ENCODE data around the gene IGSF23. TPM values are rescaled to one million over a fixed set of nuclear protein-coding genes. Genes with fewer than 3 reads are reported as not detected.

IGSF23 gene
- total and polyA plus RNA-seq, 2 of the 4 experiments (the other 2 are of a cell fraction): 0.27 TPM; not detected in 1

DNA sequence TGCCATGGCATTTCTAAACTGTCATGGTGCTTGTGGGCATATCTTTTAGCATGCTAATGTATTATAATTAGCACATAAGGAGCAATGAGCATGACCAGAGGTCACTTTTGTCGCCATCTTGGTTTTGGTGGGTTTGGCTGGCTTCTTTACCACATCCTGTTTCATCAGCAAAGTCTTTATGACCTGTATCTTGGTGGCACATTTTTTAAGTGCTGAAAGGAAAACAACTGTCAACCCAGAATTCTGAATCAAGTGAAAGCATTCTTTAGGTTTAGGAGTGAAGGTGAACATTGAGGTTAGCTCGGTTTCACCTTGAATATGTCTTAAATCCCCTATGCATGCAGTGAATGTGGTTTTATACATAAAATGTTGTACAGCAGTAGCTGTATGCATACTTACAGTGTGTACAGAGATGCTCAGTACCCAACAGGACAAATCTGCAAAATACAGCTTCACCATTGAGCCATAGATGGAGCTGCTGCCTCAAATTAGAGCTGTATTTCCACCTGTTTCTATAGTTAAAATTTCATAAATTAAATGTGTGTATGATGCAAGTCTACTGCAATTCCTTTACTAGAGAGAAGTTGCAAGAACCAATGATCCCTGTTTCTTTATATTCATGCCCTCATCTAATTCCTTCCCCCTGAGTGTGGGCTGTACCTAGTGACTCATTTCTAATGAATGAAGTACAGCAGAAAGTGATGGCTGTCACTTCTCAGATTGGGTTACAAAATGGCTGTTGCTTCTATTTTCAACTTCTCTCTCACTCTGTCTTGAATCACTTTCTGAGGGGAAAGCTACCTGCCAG lies 25.2 kb upstream of the IGSF23 start:
- ChIA-PET CTCF (interaction anchor here (0.7 to 1.8 kb wide), 6 partner anchors 17 to 183 kb away, joined by 3 to 7 read pairs (median 6); no protein-coding TSS in a partner anchor), POLR2A (ENCODE audit: unreplicated experiment) (no interaction called here)
- peak; percentile 84 for ATAC-seq (ENCODE audit: low read depth)
- no peaks in the 10 kb centered on the region for H4K20me1 ChIP-seq (ENCODE audit: insufficient read depth, low read length)
- peak overlapping the region; percentile 78 for H3K9ac ChIP-seq (ENCODE audit: low read depth, low read length)
- H4K91ac ChIP-seq (ENCODE audit: insufficient read depth, low read depth, low read length): peak overlapping the region; percentile 100
- H2BK120ac ChIP-seq (ENCODE audit: low read depth, low read length): peak overlapping the region; percentile 100
- peak overlapping the region; percentile 97 for H2BK5ac ChIP-seq (ENCODE audit: low read depth, low read length, poor library complexity, severe bottlenecking)
- in situ Hi-C loops (cut with MboI; ENCODE audit: low sequenced_read_pairs): no loop called here
- peaks cover 16% of the 10 kb centered on the region for H3K4me1 ChIP-seq (ENCODE audit: control insufficient read depth, insufficient read depth, low read length)
- dilution Hi-C loops (cut with HindIII; ENCODE audit: low sequenced_read_pairs, unreplicated experiment): no loop called here
- no peak overlapping the region for H3K4me3 ChIP-seq (ENCODE audit: insufficient read depth, low read depth, low read length)
- H3K9me1 ChIP-seq (ENCODE audit: insufficient read depth, low read length): peaks cover 15% of the 10 kb centered on the region
- intact Hi-C loops (cut with micrococcal nuclease): loop anchor here (1.0 to 5.0 kb wide), 5 partner anchors 38 to 256 kb away; no protein-coding TSS in a partner anchor
- H2BK15ac ChIP-seq (ENCODE audit: low read depth, low read length): peak overlapping the region; percentile 99; the same call in 2 of the 3 replicates
- H3K27me3 ChIP-seq (ENCODE audit: control insufficient read depth, insufficient read depth, low read length): no peaks in the 10 kb centered on the region
- H3K4me2 ChIP-seq (ENCODE audit: low read depth, low read length): peak overlapping the region; percentile 82
- peak overlapping the region; percentile 100 for H3K4ac ChIP-seq (ENCODE audit: low read depth, low read length)
- H4K5ac ChIP-seq (ENCODE audit: low read depth, low read length): peak overlapping the region; percentile 100
- H2BK20ac ChIP-seq (ENCODE audit: low read depth, low read length): peak overlapping the region; percentile 100
- peak overlapping the region; percentile 100 for H3K18ac ChIP-seq (ENCODE audit: low read depth, low read length)
- no CpG with 5 or more reads among the region's 2 CpGs for WGBS, 2 experiments (ENCODE audit: extremely low coverage in 2 of 2, insufficient read length in 1 of 2)
- peak overlapping the region; percentile 89 for H3K56ac ChIP-seq (ENCODE audit: extremely low read depth, insufficient read depth, low read length)
- H3K9me3 ChIP-seq (ENCODE audit: control insufficient read depth, insufficient read depth, low read length): peaks cover 2% of the 10 kb centered on the region; the same call in 1 of the 2 replicates
- H3K79me1 ChIP-seq (ENCODE audit: low read depth in 1 of 2, low read length in 2 of 2): no peaks in the 10 kb centered on the region; a peak in 1 of 4 replicates
- H4K8ac ChIP-seq (ENCODE audit: low read depth in 2 of 2, low read length in 2 of 2): peak overlapping the region; percentile 91 to 92
- peak overlapping the region; percentile 87 for H2AFZ ChIP-seq (replicated peaks; ENCODE audit: low read length, poor library complexity)
- peak overlapping the region; percentile 99 for H3K27ac ChIP-seq (ENCODE audit: insufficient read depth, low read length)
- peak; percentile 96 for DNase-seq
- BruUV-seq (replicated peaks): no TSS peak
- peak overlapping the region; percentile 97 for H2AK5ac ChIP-seq (ENCODE audit: low read depth, low read length)
- peak overlapping the region; percentile 95 for H2AK9ac ChIP-seq (replicated peaks; ENCODE audit: low read depth, low read length, poor library complexity)
- H3K23ac ChIP-seq (ENCODE audit: low read depth, low read length): peak overlapping the region; percentile 98
- peak overlapping the region; percentile 99 for H3K14ac ChIP-seq (replicated peaks; ENCODE audit: low read depth, low read length)
- no peaks in the 10 kb centered on the region for H3K36me3 ChIP-seq (ENCODE audit: control insufficient read depth, insufficient read depth, low read length)
- peak; percentile 18; the same call in 1 of the 2 replicates for TF ChIP-seq MAFK (IDR thresholded peaks at IDR 0.05; ENCODE audit: low read depth, low read length)
- TF ChIP-seq CTCF (conservative IDR thresholded peaks at IDR 0.05; ENCODE audit: low read depth, low read length): peak; percentile 71
- TF ChIP-seq SMC3 (IDR thresholded peaks at IDR 0.05; ENCODE audit: low read depth, low read length): peak; percentile 39
- TF ChIP-seq BHLHE40 (IDR thresholded peaks at IDR 0.05; ENCODE audit: low read depth, low read length): no peak; the same call in 1 of the 2 replicates
- TF ChIP-seq POLR2A (IDR thresholded peaks at IDR 0.05; ENCODE audit: low read depth, low read length): no peak; the same call in 1 of the 2 replicates
- peak; percentile 99 for TF ChIP-seq CEBPB (IDR thresholded peaks at IDR 0.05; ENCODE audit: low read depth, low read length)
- TF ChIP-seq CHD1 (IDR thresholded peaks at IDR 0.05; ENCODE audit: low read depth, low read length): no peak
- TF ChIP-seq MXI1 (IDR thresholded peaks at IDR 0.05; ENCODE audit: borderline replicate concordance, low read depth, low read length): no peak
- peak; percentile 21 for TF ChIP-seq RCOR1 (IDR thresholded peaks at IDR 0.05; ENCODE audit: insufficient replicate concordance, low read length)
- TF ChIP-seq FOS (IDR thresholded peaks at IDR 0.05; ENCODE audit: low read depth, low read length): peak; percentile 84
- TF ChIP-seq, protein P1, sequence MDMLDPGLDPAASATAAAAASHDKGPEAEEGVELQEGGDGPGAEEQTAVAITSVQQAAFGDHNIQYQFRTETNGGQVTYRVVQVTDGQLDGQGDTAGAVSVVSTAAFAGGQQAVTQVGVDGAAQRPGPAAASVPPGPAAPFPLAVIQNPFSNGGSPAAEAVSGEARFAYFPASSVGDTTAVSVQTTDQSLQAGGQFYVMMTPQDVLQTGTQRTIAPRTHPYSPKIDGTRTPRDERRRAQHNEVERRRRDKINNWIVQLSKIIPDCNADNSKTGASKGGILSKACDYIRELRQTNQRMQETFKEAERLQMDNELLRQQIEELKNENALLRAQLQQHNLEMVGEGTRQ (IDR thresholded peaks at IDR 0.05; ENCODE audit: low read depth, low read length): no peak
- no peak for TF ChIP-seq RFX5 (IDR thresholded peaks at IDR 0.05; ENCODE audit: low read depth, low read length)
- peak; percentile 75 for TF ChIP-seq RAD21 (IDR thresholded peaks at IDR 0.05; ENCODE audit: low read length)
- TF ChIP-seq MAZ (IDR thresholded peaks at IDR 0.05; ENCODE audit: borderline replicate concordance, low read depth, low read length): no peak

Measured in IMR-90 (cell line).